Measurements from ENCODE around the gene IL32. TPM values are rescaled to one million over a fixed set of nuclear protein-coding genes. Genes with fewer than 3 reads are reported as not detected.

Gene IL32
- polyA plus RNA-seq, 1 donor from 2014 or later: not detected

- TF ChIP-seq RAD21 (conservative IDR thresholded peaks at IDR 0.05) (no peak), TAF1 (IDR thresholded peaks at IDR 0.05; ENCODE audit: low read depth) (no peak), CTCF (IDR thresholded peaks at IDR 0.05; ENCODE audit: poor library complexity, severe bottlenecking) (no peak), EP300 (conservative IDR thresholded peaks at IDR 0.05; ENCODE audit: poor library complexity, severe bottlenecking) (no peak), EZH2 (IDR thresholded peaks at IDR 0.05; ENCODE audit: borderline replicate concordance, insufficient read depth, low read length, poor library complexity, severe bottlenecking) (no peak), POLR2AphosphoS5 (IDR thresholded peaks at IDR 0.05) (no peak), SMC3 (conservative IDR thresholded peaks at IDR 0.05; ENCODE audit: poor library complexity) (no peak), REST (IDR thresholded peaks at IDR 0.05; ENCODE audit: borderline replicate concordance) (no peak), MXI1 (conservative IDR thresholded peaks at IDR 0.05; ENCODE audit: poor library complexity, severe bottlenecking) (no peak)
- no peaks in the 10 kb centered on the region for H3K27me3 ChIP-seq (ENCODE audit: insufficient read depth, low read depth, low read length)
- H3K4me2 ChIP-seq (ENCODE audit: low read length): no peak overlapping the region
- H3K4me3 ChIP-seq (ENCODE audit: low read length): no peak overlapping the region
- no peak overlapping the region for H3K27ac ChIP-seq (ENCODE audit: low read length)
- H3K36me3 ChIP-seq (ENCODE audit: insufficient read depth, low read length): no peaks in the 10 kb centered on the region
- H3K79me2 ChIP-seq (replicated peaks; ENCODE audit: insufficient read depth, low read length): no peaks in the 10 kb centered on the region
- no peaks in the 10 kb centered on the region for H4K20me1 ChIP-seq (ENCODE audit: insufficient read depth)
- no peak overlapping the region for H2AFZ ChIP-seq (ENCODE audit: low read depth, low read length)
- no peaks in the 10 kb centered on the region for H3F3A ChIP-seq (ENCODE audit: insufficient read depth, low read length, poor library complexity, severe bottlenecking)
- no peaks in the 10 kb centered on the region for H3K9me2 ChIP-seq (ENCODE audit: insufficient read depth, low read length)
- no peaks in the 10 kb centered on the region for H3K9me3 ChIP-seq (ENCODE audit: low read length)
- H3K9ac ChIP-seq (ENCODE audit: low read length): no peak overlapping the region
Observed at GRCh38 chr16:3056336-3057180, 8.9 kb upstream of the IL32 start.

- H3K9ac ChIP-seq (ENCODE audit: low read length): peak overlapping the region; percentile 88
- no peaks in the 10 kb centered on the region for H3K9me2 ChIP-seq (ENCODE audit: insufficient read depth, low read length)
- H3K9me3 ChIP-seq (ENCODE audit: low read length): no peaks in the 10 kb centered on the region
- no peaks in the 10 kb centered on the region for H4K20me1 ChIP-seq (ENCODE audit: insufficient read depth)
- H3K4me2 ChIP-seq (ENCODE audit: low read length): no peak overlapping the region
- H2AFZ ChIP-seq (ENCODE audit: low read depth, low read length): no peak overlapping the region
- H3K4me3 ChIP-seq (ENCODE audit: low read length): peak overlapping the region; percentile 97
- TF ChIP-seq MXI1 (conservative IDR thresholded peaks at IDR 0.05; ENCODE audit: poor library complexity, severe bottlenecking) (no peak), CTCF (IDR thresholded peaks at IDR 0.05; ENCODE audit: poor library complexity, severe bottlenecking) (no peak), TAF1 (IDR thresholded peaks at IDR 0.05; ENCODE audit: low read depth) (no peak), REST (IDR thresholded peaks at IDR 0.05; ENCODE audit: borderline replicate concordance) (no peak), EZH2 (IDR thresholded peaks at IDR 0.05; ENCODE audit: borderline replicate concordance, insufficient read depth, low read length, poor library complexity, severe bottlenecking) (no peak), RAD21 (conservative IDR thresholded peaks at IDR 0.05) (no peak), POLR2AphosphoS5 (IDR thresholded peaks at IDR 0.05) (no peak), SMC3 (conservative IDR thresholded peaks at IDR 0.05; ENCODE audit: poor library complexity) (no peak)
- no peak overlapping the region for H3K27ac ChIP-seq (ENCODE audit: low read length)
- H3K36me3 ChIP-seq (ENCODE audit: insufficient read depth, low read length): no peaks in the 10 kb centered on the region
- H3K79me2 ChIP-seq (replicated peaks; ENCODE audit: insufficient read depth, low read length): no peaks in the 10 kb centered on the region
- no peaks in the 10 kb centered on the region for H3K27me3 ChIP-seq (ENCODE audit: insufficient read depth, low read depth, low read length)
- H3F3A ChIP-seq (ENCODE audit: insufficient read depth, low read length, poor library complexity, severe bottlenecking): no peaks in the 10 kb centered on the region
Observed at GRCh38 chr16:3057181-3058138, 8.0 kb upstream of the IL32 start.
